ENCODE results near the gene MNT.

- no peak for TF ChIP-seq POLR2A (IDR thresholded peaks at IDR 0.05)
- TF ChIP-seq CTCF (IDR thresholded peaks at IDR 0.05), result no peak
- TF ChIP-seq POLR2AphosphoS5 (IDR thresholded peaks at IDR 0.05; ENCODE audit: insufficient read depth in 1 of 2, low read depth in 1 of 2), result no peak
Observed at GRCh38 chr17:2402544-2402943, 1.7 kb upstream of the MNT start.

All from vagina (tissue), 2 donors.